ENCODE data around the gene SREBF2.

SREBF2 gene

GRCh38 chr22:41911001-41911611 lies 78.2 kb downstream of the SREBF2 start:
- no peak overlapping the region for H3K27ac ChIP-seq
- no peaks in the 10 kb centered on the region for H3K9me3 ChIP-seq
- no peak for DNase-seq
- peaks cover 0 to 40% (median 34%) of the 10 kb centered on the region in 4 donors for H3K4me1 ChIP-seq
- intact Hi-C loops (cut with DNase I; ENCODE audit: low total_unique reads) = no loop called here
- H3K4me3 ChIP-seq = peak overlapping the region in 1 of 2 donors; percentile 43
- TF ChIP-seq CTCF (IDR thresholded peaks at IDR 0.05) = no peak
- H3K27me3 ChIP-seq = peaks cover 8 to 73% of the 10 kb centered on the region in 2 donors
- peaks cover 0 to 17% (median 0%) of the 10 kb centered on the region in 3 donors for H3K36me3 ChIP-seq

GRCh38 chr22:41912338-41913039 lies 79.6 kb downstream of the SREBF2 start:
- H3K4me1 ChIP-seq = peaks cover 0 to 40% (median 34%) of the 10 kb centered on the region in 4 donors
- peaks cover 8 to 86% of the 10 kb centered on the region in 2 donors for H3K27me3 ChIP-seq
- peaks cover 0 to 4% (median 0%) of the 10 kb centered on the region in 3 donors for H3K36me3 ChIP-seq
- TF ChIP-seq CTCF (IDR thresholded peaks at IDR 0.05) = no peak
- no peak overlapping the region for H3K4me3 ChIP-seq
- no peaks in the 10 kb centered on the region for H3K9me3 ChIP-seq
- DNase-seq = no peak
- intact Hi-C loops (cut with DNase I; ENCODE audit: low total_unique reads) = no loop called here
- H3K27ac ChIP-seq = no peak overlapping the region

- TF ChIP-seq CTCF (IDR thresholded peaks at IDR 0.05) = no peak
- Histone ChIP-seq H3K9me3 (no peaks in the 10 kb centered on the region), H3K4me3 (no peak overlapping the region), H3K36me3 (no peaks in the 10 kb centered on the region), H3K4me1 (peaks cover 0 to 46% (median 37%) of the 10 kb centered on the region in 4 donors), H3K27ac (no peak overlapping the region), H3K27me3 (peaks cover 8 to 93% of the 10 kb centered on the region in 2 donors)
- intact Hi-C loops (cut with DNase I; ENCODE audit: low total_unique reads) = no loop called here
- no peak for DNase-seq
Observed at GRCh38 chr22:41913040-41913719, 80.3 kb downstream of the SREBF2 start.

- Histone ChIP-seq H3K4me1 (peaks cover 0 to 50% (median 39%) of the 10 kb centered on the region in 4 donors), H3K27me3 (peaks cover 8 to 99% of the 10 kb centered on the region in 2 donors), H3K27ac (no peak overlapping the region), H3K4me3 (no peak overlapping the region), H3K36me3 (no peaks in the 10 kb centered on the region), H3K9me3 (no peaks in the 10 kb centered on the region)
- TF ChIP-seq CTCF (IDR thresholded peaks at IDR 0.05) = no peak
- no peak for DNase-seq
- intact Hi-C loops (cut with DNase I; ENCODE audit: low total_unique reads) = no loop called here
Observed at GRCh38 chr22:41913842-41914534, 81.1 kb downstream of the SREBF2 start.

- H3K27ac ChIP-seq = no peak overlapping the region
- H3K9me3 ChIP-seq = no peaks in the 10 kb centered on the region
- H3K36me3 ChIP-seq = no peaks in the 10 kb centered on the region
- intact Hi-C loops (cut with DNase I; ENCODE audit: low total_unique reads) = no loop called here
- H3K4me1 ChIP-seq = peaks cover 0 to 55% (median 44%) of the 10 kb centered on the region in 4 donors
- DNase-seq = no peak
- TF ChIP-seq CTCF (IDR thresholded peaks at IDR 0.05) = no peak
- peak overlapping the region; percentile 31 to 48 for H3K4me3 ChIP-seq
- H3K27me3 ChIP-seq = peaks cover 8 to 99% of the 10 kb centered on the region in 2 donors
Observed at GRCh38 chr22:41914611-41915034, 81.7 kb downstream of the SREBF2 start.

Measured in tibial artery (tissue), 4 donors.